ENCODE results near the gene FNDC11.

Gene FNDC11

DNA sequence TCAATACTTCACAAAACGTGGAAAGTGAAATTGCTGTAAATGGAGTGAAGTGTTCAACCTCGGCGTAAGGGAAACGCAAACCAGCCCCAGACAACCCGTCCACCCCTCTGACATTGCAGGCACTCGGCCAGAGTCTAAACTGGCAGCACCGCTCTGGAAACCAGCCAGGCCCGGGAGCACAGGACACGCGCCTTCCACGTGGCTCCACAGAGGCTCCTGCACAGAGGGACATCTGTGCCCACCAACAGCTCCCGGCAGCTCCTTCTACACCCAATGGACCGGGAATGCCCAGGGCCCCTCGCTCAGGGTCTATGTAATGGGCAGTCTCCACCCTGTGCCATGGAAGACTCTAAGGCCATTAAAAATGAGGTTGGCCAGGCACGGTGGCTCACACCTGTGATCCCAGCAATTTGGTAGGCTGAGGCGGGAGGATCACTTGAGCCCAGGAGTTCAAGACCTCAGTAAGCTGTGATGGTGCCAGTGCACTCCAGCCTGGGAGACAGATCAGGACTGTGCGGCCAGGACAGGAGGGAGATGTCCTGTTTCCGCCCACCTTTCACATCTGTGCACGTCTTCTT is 23.4 kb downstream of the FNDC11 start:
- DNase-seq (ENCODE audit: insufficient read length, low spot score) = no peak
- no peak for FAIRE-seq

- DNase-seq (ENCODE audit: insufficient read length, low spot score) = no peak
- FAIRE-seq = no peak
These were observed 24.5 kb downstream of the FNDC11 start for GRCh38 chr20:63578224-63579016.

- DNase-seq (ENCODE audit: insufficient read length, low spot score) (no peak), FAIRE-seq (no peak)
These were observed 25.2 kb downstream of the FNDC11 start for GRCh38 chr20:63579017-63579694.

DNA sequence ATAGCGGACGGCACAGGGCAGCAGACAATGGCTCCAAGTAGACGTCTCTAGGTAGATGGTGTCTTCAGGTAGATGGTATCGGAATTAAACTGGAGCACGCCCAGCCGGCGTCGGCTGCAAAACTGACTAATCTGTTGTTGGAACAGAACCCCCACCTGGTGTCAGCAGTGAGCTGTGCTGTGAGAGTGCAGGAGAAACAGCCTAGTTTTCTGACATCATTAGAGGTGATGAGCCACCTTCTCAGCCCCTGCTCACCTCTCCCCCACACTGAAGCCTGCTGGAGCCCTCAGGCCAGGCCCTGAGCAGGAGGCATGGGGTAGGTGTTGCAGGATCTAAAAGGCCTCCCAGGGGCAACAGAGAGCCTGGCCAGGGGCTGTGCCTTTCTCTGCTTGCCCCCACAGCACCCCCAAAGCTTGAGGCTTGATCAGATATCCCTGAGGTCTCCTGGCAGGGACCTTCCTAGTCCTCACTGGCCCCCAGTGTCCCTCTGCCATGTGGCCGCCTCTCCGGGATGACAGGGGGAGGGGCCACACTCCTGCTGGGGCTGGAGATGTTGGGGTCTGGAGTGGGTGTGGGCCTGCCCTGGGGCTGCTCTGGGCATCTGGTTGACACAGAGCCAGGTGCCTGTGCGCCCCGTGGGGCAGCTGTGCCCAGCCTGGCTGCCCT is 27.0 kb downstream of the FNDC11 start:
- no peak for DNase-seq (ENCODE audit: insufficient read length, low spot score)
- FAIRE-seq = no peak

DNA sequence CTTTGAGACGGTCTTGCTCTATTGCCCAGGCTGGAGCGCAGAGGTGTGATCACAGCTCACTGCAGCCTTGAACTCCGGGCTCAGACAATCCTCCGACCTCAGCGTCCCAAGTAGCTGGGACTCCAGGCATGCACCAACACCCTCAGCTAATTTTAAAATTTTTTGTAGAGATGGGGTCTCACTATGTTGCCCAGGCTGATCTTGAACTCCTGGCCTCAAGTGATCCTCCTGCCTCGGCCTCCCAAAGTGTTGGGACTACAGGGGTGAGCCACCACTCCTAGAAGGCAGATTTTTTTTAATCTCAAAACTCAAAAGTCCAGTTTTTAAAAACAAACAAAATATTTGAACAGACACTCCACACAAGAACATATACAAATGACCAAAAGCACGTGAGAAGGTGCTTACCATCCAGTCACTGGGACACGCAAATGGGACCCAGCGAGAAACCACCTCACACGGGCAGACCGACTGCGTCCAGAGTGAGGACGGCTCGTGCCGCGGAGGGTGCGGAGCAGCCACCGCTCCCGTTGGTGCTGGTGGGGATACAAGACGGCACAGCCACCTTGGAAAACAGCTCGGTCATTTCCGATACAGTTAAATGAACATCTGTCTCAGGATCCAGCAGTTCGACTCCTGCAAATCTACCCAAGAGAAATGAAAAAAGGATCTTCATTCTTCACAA is 28.6 kb downstream of the FNDC11 start:
- no peak for FAIRE-seq
- DNase-seq (ENCODE audit: insufficient read length, low spot score) = no peak

- FAIRE-seq (no peak), DNase-seq (ENCODE audit: insufficient read length, low spot score) (no peak)
These were observed 31.9 kb downstream of the FNDC11 start for GRCh38 chr20:63585616-63586565.

GRCh38 chr20:63586797-63587196 is 32.8 kb downstream of the FNDC11 start:
- DNase-seq (ENCODE audit: insufficient read length, low spot score) = no peak
- no peak for FAIRE-seq

GRCh38 chr20:63587256-63587655 is 33.3 kb downstream of the FNDC11 start:
- FAIRE-seq = no peak
- DNase-seq (ENCODE audit: insufficient read length, low spot score) = no peak

DNA sequence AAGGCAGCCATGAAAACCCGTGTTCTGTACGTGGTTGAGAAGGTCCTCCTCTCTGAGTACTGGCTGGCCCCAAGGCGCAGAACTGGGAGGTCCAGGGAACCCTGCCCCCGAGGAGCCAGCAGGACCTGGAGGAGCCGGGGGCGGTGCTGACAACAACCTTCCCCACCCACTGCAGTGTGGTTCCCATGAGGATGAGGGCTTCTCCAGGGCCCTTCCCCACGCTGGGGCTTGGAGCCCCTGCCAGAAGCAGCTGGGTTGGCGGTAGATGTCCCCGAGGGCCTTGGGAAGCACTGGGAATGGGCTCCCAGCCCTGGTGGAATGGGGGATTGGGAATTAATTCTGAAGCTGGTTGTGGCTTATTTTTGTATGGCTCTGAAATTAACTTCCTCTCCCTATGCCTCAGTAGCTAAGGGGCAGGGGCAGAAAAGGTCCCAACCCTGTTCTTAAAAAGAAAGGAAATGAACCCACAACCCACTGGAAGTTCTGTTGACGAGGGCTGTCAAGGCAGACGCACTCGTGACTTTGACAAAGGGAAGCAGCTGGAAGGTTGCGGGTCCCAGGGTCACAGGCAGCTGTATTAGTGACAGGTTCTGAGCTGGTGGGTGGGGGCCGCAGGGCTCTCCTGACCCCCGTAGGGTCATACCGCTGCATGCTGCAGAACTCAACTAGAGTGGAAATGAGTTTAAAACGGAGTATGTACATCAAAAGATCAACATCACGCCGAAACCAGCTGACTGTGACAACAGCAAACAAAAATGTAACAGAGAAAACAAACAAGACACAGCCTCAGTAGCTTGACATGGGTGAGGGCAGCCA is 34.0 kb downstream of the FNDC11 start:
- no peak for FAIRE-seq
- no peak for DNase-seq (ENCODE audit: insufficient read length, low spot score)

DNA sequence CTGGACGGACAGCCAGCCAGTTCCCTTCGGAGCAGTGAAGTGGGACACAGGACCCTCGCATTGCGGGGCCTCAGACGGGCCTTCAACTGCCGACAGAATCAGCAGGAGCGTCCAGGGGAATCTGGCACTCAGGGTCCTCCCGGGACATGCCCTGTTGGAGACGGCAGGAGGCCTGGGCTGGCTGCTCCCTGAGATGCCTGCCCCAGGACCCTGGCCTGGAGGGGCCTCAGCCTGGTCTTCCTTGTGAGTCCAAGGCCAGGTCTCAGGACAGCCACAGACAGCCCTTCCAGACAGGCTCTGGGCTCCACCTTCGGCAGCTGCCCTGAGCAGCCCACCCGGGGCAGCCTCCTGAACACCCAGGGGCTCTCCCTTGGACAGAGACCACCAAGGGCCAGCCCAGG is 34.7 kb downstream of the FNDC11 start:
- DNase-seq (ENCODE audit: insufficient read length, low spot score) = no peak
- no peak for FAIRE-seq

GRCh38 chr20:63589261-63590217 is 35.6 kb downstream of the FNDC11 start:
- FAIRE-seq (no peak), DNase-seq (ENCODE audit: insufficient read length, low spot score) (no peak)

DNA sequence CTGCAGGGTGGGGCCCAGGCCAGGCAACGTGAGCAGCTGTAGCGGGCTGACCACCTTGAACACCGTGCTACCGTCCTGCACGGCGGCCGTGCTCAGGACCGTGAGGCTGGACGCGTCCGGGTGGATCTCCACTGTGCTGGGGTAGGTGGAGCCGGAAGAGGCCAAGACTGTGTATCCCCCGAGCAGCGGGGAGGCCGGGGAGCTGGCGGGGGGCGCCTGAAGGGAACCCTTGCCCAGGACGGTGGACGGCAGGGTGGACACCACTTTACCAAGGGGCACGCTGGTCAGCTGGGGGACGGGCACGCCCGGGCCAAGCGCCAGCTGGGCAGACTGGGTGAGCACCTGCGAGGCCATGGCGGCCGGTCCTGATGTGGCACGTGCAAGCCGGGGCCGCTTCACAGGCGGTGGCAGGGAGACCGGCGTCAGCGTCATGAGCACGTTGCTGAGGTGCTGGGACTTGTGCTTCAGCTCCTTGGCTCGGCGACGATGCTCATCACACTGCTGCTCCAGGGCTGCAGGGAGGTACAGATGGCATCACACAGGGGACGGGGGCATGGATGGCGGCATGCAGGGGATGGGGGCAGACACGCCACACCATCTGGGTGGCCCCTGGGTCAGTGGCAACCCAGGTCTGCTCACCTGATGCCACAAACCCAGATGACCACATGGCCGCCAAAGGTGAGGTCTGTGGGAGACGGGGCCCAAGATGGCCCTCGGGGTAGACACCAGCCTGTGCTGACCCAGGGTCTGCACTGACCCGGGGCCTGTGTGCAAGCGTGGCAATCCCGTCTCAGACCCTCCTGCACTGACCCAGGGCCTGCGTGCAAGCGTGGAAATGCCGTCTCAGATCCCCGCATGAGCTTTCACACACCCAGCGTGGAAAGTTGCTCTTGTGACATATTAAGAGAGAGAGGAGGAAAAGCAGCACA is 36.5 kb downstream of the FNDC11 start:
- DNase-seq (ENCODE audit: insufficient read length, low spot score) (no peak), FAIRE-seq (no peak)

DNA sequence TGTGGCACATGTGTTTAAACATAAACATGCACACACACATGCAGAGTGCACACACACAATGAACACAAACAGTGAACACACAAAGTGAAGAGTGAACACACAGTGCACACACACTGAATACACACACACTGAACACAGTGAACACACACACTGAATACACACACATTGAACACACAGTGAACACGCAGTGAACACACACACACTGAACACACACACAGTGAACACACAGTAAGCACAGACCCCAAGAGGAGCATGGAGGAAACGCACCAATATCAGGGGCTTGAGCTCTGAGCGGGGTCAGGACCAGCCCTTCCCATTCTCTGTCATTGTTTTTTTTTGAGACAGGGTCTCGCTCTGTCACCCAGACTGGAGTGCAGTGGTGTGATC is 37.2 kb downstream of the FNDC11 start:
- FAIRE-seq (no peak), DNase-seq (ENCODE audit: insufficient read length, low spot score) (no peak)

DNA sequence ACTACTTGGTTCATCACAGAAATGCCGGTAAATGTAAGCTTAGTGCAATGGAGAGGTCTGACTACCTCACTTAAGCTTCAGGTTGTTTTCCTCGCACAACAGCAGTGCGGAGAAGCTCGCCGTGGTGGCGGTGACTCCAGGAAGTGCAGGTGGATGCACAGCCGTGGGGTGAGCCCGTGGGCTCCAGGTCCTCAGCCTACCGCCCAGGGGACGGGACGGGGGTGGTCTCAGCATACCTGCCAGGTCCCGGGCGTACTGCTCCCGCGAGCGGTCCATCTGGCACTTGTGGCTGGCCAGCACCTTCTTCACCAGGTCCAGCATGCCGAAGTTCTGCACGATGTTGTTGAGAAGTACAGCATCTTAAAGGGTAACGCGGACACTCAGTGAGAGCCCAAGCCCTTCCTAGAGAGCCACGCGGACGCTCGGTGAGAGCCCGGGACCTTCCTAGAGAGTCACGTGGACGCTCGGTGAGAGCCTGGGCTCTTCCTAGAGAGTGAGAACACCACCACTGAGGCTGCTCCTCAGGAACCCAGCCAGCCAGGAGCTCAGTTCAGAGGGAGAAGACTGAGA is 37.9 kb downstream of the FNDC11 start:
- FAIRE-seq = no peak
- no peak for DNase-seq (ENCODE audit: insufficient read length, low spot score)

- no peak for DNase-seq (ENCODE audit: insufficient read length, low spot score)
- FAIRE-seq = no peak
These were observed 38.7 kb downstream of the FNDC11 start for GRCh38 chr20:63592661-63593060.

DNA sequence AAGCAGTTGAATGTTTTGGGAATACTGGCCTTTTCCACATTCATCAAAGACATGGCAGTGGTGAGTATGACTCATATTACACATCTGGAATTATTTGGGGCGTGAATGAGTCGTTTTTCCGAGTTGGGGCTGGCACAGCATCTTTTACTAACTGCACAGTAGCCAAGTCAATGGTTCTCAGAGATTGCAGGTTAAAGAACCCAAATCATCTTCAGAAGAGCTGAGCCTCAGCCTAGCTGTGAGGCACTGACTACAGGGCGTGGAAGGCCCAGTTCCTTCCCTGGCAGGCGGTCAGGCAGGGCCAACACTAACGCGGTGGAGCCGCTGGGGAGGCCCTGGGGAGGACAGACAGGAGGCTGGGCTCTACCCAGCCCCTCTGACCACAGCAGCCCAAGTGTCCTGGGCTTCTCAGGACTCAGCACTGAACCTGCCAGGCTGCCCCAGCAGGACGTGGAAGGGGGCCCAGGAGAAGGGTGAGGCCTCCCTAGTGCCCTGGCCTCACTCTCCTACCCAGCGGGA is 40.1 kb downstream of the FNDC11 start:
- DNase-seq (ENCODE audit: insufficient read length, low spot score) = no peak
- no peak for FAIRE-seq

Measured in GM19239 (cell line).